NCI-H1092 (cell line): ENCODE measurements around the gene ITGAV.

Experiments used
- DNase-seq: peaks from one replicate; lab custom pipeline; 2025; lab: John Stamatoyannopoulos, UW

ITGAV gene

GRCh38 chr2:186669146-186669545 is 79.3 kb downstream of the ITGAV start:
- DNase-seq = no peak

- DNase-seq = no peak
Measured at GRCh38 chr2:186670831-186671230, 81.0 kb downstream of the ITGAV start.

DNA sequence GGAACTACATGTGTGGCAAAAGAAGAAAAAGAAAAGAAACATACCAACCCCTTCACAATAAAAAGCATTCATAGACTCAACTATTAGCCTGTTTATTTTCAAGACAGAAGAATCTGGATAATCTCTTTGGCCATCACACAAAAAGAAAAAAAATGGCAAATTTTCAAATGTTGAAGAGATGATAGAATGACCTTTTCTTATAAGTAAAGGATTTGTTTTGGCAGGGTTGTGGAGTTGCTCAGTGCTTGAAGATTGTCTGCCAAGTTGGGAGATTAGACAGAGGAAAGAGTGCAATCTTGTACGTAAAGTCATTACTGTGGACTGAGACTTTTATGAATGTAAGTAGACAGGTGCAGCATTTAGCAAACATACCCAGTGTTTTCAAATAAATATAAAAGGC is 85.5 kb downstream of the ITGAV start:
- DNase-seq = no peak

DNA sequence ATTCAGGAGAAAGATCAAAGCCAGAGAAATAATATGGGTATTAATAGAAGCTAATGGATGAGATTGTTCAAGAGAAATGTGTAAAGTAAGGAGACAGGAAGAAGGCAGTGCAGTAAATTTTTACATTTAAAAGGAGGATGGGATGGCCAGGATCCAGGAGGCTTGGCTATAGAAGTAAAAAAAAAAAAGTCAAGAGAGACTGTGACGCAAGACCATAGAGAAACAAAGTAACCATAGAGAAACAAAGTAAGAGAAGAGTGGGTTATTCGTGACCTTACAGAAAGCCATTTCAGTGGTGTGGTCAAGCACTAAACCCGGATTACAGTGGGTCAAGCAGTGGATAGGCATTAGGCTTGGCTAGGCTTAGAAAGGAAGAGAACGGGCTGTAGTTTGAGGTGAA is 93.5 kb downstream of the ITGAV start:
- no peak for DNase-seq

DNA sequence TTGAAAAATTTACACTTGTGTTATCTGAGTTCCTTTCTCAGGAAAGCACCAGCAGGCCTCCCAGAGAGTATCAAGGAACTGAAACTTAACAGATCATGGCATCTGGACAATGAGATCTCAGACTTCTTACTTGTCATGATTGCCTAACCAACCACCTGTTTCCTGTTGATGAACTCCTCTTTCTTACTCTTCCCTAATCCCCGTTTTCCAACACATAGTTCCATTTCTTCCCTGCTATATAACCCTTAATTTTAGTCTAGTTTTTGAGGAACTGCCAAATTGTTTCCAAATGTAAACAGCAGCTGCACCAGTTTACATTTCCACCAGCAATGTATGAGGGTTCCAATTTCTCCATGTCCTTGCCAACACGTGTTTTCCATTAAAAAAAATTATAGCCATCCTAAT is 98.0 kb downstream of the ITGAV start:
- DNase-seq = no peak

GRCh38 chr2:186688813-186689212 is 99.0 kb downstream of the ITGAV start:
- no peak for DNase-seq

GRCh38 chr2:186690786-186691185 is 100.9 kb downstream of the ITGAV start:
- DNase-seq = no peak

GRCh38 chr2:186691231-186691630 is 101.4 kb downstream of the ITGAV start:
- DNase-seq = no peak

GRCh38 chr2:186691900-186692299 is 102.0 kb downstream of the ITGAV start:
- DNase-seq = no peak

DNA sequence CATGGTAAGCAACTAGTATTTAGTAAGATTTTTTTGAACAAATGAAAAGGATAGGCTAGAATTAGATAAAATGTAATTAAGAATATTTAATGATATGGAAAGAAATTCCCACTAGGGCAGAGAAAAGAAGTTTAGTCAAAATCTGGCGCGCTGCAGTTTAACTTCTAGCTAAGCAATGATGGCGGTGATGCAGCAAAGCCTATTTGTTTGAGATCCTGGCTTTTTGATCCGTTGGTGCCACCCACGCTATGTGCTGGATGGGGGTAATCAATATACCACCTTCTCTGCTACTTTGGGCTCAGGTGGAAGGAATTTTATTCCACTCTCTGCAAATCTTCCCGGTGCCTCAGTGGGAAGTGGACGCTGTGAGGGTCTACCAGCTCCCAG is 103.6 kb downstream of the ITGAV start:
- no peak for DNase-seq

GRCh38 chr2:186695081-186695756 is 105.4 kb downstream of the ITGAV start:
- no peak for DNase-seq

DNA sequence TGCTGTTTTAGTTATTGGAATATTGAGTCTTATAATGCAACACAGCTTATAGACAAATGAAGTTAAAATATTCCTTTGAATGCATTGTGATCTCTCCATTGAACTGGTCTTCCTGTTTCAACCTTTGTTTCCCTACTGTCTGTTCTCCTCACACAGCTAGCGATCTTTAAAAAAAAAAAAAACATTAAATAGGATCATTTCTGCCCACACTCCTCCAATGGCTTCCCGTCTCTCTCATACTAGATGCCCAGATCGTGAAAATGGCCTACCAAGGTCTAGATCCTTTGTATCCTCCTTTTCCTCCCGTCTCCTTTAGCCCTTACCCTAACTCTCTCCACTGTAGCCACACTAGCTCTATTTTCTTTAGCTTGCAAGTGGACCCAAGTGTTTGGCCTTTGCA is 106.4 kb downstream of the ITGAV start:
- DNase-seq = no peak

- no peak for DNase-seq
Measured at GRCh38 chr2:186696804-186697203, 106.9 kb downstream of the ITGAV start.

- no peak for DNase-seq
Measured at GRCh38 chr2:186697536-186697935, 107.7 kb downstream of the ITGAV start.

GRCh38 chr2:186699742-186700141 is 109.9 kb downstream of the ITGAV start:
- no peak for DNase-seq

- DNase-seq = no peak
Measured at GRCh38 chr2:186702006-186702405, 112.2 kb downstream of the ITGAV start.

- DNase-seq = no peak
Measured at GRCh38 chr2:186702501-186702900, 112.6 kb downstream of the ITGAV start.

DNA sequence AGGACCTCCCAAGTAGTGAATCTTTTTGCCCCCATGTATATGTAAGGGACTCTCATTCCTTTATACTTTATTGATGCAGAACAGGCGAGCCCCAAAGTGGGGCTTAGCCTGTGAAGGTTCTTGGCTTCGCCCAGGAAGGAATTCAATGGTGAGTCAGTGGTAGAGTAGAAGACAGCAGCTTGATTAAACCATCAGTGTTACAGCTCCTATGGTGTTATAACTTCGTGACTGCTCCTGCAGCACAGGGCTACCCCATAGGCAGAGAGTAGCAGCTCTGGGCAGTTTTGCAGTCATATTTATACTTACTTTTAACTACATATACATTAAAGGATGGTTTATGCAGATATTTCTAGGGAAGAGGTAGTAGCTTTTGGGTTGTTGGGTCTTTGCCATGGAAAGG is 115.0 kb downstream of the ITGAV start:
- DNase-seq = no peak

- DNase-seq = peak; percentile 4
Measured at GRCh38 chr2:186709529-186710450, 119.9 kb downstream of the ITGAV start.

DNA sequence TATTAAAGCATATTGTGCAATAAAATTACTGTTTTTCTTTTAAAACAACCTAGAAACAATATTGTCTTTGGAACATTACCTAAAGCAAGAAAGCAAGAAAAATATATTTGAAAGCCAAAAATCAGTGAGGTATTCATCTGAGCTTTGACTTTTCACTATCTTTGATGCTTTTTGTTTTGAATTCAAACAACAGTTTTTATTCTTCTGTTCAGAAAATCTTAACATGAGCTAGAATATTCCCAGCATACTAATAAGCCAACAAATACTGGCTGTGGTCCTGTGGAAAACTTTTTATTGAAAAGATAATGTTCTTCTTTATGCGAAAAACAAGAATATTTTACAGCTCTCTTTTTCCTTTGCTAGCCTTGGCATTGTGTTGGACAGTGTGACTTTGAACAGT is 123.8 kb downstream of the ITGAV start:
- DNase-seq = no peak

- DNase-seq = peak; percentile 46
Measured at GRCh38 chr2:186714611-186715010, 124.8 kb downstream of the ITGAV start.

- DNase-seq = no peak
Measured at GRCh38 chr2:186716004-186716403, 126.1 kb downstream of the ITGAV start.

DNA sequence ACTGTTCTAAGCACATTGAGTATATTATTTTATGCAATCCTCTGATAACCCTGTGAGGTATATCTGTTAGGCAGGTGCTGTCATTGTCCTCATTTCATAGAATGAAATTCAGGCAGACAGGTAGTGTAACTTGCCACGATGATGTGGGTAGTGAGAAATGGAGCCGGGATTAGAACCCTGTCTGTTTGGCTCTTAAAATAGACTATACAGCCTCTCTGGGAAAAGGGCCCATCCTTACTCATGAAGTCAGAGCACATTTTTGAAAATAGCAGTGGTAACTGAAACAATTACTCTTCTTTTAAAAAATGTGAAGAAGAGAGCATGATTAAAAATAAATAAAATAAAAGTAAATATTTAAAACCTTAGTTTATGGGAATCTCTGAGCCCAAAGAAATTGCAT is 127.0 kb downstream of the ITGAV start:
- DNase-seq = no peak
